NCI-H524 (cell line): ENCODE measurements around the gene NTM.
A peak's percentile ranks its signal among the peaks of the same experiment; 100 is the strongest.

Source experiments
- DNase-seq, 2 experiments: peaks; one replicate each; lab custom pipeline; 2025; lab: John Stamatoyannopoulos, UW

Gene NTM

DNA sequence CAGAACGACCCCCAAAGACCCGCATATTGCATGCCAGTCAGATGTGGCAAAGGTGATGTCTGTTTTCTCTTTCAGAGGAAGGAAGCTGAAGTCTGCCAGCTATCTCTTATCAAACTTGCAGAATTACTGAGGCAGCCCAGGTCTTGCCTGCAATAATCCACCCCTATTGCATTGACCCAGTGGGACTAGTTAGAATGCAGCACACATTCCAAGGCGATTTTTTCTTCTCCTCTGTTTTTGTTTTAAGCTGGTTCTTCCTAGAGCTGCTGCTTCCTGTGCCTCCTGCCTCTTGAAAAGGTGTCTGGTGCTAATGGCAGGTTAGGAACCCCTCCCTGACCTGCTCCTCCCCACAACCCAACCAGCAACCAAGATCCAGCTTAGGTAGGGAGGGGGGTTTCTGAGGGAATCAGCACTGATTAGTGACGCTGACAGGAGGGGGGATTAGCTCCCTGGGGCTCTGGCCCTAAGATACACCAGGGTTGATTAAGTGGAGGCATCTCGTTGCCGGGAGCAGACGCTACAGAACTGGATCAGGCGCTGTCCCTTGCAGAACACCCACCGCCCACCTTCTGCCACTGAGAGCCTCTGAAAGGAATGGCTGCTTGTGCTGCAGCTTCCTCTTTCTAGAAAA lies 2.8 kb downstream of the NTM start:
- DNase-seq: peak; percentile 45 to 64

DNA sequence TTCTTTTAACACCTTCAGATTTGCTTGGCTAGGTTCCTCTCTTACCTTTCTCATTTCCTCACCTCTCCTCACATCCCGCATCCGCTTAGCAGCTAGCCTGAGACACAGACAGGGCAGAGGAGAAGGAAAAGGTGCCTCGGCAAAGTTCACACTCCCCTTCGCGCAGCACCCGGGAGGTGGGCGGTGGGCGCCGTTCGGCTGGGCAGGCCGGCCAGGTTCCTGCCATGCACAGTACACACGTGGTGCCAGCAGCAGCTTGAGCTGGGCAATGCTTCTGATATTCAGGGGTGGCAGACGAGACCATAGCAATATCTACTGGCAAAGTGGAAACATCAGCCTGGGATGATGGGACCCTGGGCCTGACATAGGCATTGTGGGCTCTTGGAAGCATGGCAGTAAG lies 3.3 kb downstream of the NTM start:
- DNase-seq: no peak

DNA sequence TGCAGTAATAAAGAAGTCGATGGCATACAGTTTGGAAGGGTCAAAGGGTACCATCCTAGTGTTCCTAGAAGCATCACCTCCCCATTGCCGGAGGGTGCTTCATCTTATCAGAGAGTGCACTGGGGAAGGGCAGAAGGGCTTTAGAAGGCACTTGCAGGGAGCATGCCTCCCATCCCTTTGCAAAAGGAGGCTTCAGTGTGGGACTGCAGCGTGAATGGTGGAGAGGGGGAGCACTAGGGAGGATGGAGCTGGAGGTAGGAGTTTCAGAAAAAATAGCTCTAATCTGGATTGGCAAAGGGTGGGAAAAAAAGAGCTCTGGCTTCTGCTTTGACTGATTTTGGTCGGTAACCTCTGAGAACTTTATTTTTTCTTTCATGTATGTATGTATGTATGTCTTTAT lies 5.0 kb downstream of the NTM start:
- DNase-seq: peak; percentile 19 to 49

DNA sequence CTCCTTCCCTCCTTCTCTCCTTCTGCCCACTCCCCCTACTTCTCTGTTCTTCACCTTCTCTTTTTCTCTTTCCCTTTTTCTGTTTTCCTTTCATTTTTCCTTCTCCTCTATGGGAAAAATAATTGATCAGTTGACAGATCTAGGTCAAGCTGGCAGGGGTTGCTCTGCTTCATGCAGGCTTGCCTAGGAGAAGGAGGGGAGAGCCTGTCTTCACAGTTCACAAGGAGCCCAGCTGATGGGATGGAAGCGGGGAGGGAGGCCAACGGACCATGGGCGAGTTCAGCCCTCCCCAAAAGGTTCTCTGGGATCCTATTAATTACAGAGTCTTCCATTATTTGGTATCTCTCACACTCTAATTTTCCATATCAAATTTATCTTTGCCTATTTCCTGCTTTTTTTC lies 5.5 kb downstream of the NTM start:
- DNase-seq: no peak

DNA sequence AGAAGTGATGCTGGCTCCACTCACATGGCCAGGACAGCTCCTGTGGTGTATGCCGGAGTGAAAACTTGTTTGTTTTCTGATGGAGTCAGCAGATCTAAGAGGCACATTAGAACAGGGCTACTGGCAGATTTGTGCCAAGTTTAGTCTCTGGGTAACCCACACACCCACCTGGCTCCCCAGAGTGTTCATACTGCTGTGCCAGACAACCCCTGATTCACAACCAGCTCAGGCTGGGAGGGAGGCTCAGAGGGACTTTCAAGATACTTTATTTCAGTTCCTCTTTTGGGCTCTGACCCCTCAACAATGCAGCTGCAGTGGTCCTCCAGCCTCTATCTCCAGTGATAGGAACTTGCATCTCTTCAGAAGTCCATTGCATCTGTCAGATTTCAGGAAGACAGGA lies 8.5 kb downstream of the NTM start:
- no peak for DNase-seq

DNA sequence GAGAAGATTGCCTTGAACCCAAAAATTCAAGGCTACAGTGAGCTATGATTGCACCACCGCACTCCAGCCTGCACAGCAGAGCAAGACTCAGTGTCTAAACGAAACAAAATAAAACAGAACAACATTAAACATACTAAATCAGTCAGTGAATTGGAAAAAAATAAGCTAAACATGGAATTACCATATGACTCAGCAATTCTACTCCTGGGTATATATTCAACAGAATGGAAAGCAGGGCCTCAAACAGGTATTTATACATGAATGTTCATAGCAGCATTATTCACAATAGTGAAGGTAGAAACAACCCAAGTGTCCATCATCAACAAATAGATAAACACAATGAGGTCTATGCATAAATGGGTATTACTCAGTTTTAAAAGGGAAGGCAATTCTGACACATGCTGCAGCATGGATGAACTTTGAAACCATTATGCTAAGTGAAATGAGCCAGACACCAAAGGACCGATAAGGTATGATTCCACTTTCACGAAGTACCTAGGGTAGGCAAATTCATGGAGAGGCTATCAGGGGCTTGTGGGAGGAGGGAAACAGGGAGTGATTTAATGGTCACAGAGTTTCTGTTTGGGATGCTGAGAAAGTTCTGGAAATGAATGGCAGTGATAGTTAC lies 15.5 kb downstream of the NTM start:
- no peak for DNase-seq

DNA sequence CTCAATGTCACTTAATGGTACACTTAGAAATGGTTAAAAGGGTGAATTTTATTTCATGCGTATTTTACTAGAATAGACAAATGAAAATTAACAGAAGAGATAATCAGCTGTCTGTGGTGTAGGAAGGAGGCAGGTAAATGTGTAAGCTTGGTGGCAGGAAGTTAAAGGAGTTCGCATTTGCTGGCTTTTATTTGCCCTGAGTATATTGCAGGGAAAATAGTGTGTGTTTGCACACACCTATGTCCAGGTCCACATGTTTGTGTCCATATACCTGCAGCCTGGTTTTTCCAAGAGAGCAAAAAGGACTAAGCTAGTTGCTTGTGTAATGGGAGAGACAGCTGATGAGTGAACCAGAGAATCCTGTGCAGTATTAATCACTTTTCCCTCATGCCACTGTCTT lies 16.0 kb downstream of the NTM start:
- DNase-seq: no peak

DNA sequence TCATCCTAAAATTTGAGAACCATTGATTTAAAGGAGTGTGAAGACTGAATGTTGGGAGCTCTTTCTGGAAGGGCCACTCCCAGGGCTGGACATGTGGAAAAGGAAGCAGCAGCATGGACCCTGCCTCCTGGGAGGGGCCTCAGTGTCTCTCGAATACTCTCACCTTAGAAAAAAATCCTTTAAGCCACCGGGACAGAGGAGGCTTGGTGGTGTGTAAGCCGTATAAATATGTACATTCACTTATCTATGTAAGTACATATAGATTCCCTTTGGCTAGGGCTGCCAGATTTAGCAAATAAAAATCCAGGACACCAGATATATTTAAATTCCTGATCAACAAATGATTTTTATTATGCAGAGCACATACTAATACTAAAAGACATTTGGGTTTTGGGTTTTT lies 17.6 kb downstream of the NTM start:
- DNase-seq: no peak

DNA sequence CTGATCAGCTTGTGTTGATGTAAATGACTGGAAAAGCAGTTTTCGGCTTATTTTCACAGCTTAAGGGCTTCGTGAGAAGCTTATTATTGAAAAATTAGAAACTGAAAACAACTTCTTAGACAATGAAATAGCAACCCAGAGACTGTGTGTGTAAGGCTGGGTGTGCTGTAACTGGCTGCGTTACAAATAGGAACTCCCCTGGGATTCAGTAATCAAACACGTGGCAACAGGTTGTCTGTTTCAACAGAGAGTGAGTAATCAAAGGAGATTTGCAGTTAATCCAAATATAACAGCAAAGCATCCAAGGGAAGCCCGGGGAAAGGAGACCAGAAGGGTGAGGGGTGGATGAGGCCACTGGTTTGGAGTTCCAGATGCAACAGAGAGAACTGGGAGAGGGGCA lies 19.2 kb downstream of the NTM start:
- DNase-seq: peak in 1 of 2 experiments; percentile 17

DNA sequence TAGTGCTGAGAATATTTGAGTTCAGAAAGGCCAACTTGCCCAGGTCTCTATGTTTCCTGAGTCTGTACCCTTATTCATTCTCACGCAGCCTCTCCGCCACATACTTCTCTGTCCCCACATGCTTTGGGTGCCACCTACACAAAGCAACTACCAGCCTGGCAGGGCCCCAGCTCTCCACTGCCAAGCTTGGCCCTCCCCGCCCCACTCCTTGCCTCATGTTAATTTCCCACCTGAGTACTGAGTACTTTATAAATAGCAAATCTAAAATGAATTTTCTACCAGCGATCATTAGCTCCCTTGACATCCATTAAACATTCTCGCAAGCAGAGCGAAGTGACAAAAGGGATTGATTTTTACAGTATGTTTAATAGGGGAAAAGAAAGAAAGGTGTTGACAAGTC lies 20.8 kb downstream of the NTM start:
- no peak for DNase-seq

DNA sequence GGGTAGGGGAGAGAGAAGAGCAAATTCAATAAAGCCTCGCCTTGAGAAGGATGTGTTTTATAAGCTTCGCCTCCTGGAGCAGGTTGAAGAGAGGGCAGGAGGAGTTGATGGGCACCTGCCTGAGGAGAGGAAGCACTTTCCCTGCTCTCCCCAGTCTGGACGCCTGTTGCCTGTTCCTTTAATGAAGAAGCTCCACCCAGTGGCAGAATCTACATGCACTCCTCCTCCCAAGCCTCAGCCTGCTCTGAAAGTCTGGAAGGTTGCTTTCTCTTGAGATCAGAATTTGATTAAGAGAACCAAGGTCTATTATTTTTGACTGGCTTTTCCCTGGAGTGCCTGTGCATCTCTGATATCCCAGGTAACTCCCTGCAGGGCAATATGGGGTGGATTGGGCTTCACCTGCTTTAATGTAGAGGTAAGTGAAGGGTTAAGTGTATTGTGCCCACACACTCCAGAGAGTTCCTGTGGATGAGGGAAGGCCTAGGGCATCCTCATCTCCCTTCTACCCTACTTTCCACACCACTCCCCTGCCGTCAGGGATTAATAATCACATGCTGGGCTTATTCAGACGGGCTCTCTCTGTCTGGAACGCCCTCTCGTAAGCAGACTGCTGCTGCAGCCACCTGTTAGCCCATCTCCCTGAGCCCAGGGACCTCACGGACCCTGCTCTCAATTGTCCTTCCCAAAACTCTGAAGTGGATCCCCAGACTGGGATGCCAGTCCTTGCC lies 22.3 kb downstream of the NTM start:
- peak; percentile 72 to 77 for DNase-seq

DNA sequence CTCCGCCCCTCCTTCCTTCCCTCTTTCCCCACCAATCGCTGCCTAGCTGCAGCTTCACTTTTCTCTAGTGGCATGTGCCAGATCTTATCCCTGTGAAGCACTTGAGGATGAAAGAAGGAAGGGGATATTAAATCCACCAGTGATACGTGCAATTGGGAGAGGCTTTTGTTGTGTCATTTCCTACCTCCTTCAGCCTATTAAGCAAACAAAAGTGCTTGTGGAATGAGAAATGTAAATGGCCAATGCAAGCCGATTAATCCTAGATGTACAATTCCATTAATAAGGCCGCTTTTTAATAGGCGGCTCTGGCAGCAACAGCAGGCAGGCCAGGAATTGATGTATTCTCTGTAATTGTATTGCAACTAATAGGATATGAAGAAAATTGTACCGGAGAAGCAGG lies 23.3 kb downstream of the NTM start:
- DNase-seq: peak; percentile 59 to 75

DNA sequence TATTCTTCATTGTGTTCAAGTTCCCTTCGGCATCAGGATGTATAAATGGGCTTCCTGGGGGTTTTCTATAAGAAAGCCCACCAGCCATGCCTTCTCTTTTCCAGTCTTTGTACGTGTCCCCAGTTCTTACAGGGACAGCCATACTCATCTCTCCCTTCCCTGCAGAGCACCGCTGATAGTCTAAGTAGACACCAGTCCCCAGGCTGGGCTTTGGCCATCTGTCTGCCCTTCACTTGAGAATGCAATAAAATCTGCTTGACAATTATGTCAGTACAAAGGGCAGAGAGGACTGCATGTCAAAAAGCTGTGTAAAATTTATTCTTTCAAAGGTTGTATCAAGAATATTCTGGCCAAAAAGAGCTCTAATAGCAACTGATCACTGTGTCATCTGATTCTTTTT lies 27.3 kb downstream of the NTM start:
- DNase-seq: peak; percentile 70 to 89

DNA sequence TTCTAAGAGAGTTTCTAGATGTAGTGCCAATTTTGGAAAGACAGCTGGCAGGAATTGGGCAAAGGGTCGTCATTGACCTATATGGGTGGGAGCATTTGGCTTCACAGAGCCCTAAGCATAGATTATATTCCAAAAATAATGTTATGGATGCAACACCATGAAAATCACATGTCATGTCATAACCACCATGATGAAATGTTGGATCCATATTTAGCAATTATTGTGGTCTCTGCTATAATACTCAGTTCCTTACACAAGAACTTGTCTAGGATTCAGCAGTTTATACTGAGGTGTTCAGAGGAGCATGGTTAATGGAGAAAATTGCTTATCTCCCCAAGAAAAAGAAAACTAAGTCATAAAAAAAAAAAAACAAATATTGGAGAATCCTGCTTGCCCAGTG lies 31.6 kb downstream of the NTM start:
- DNase-seq: no peak

DNA sequence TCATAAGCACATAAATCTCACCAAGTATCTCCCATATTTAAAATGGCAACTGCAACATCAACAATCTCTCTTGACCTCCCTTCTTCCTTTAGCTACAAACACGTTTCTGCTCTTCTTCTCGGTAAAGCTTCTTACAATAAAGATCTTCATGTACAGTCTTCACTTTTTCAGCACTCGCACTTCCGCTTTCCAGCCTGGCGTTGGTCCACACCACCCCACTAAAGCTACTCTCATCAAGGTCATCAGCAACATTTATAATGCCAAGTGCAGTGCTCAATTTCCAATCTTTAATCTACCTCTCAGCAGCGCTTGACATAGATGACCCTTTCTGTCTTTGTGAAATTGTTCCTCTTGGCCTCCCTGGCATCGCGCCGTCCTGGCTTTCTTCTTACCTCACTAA lies 33.6 kb downstream of the NTM start:
- no peak for DNase-seq

DNA sequence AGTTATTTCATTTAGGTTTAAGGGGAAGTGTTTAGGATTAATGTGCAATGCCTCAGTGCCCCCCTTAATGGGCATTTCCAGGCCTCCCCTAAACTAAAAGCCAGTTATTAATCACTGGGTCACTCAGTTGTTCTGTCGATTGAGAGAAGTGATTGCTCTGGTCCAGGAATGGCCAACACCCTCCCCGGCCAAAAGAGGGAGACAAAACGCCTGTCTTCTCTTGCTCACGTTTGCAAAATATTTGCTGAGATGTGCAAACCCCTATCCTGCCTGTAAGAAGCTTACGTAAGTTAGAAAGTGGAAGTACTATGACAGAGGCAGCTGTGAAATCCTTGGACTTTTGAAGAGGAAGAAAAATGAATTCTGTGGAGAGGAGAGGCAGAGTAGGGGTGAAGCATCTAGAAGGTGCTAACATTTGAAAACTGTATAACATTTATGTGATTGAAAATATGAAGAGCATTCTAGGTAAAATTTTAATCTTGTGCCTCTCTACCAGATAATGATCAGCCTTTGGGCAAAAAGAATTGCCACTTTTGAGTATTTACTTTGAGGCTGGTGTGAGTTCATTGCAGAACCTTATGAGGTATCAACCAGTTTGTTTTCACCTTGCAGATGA lies 37.7 kb downstream of the NTM start:
- DNase-seq: peak; percentile 53 to 72

DNA sequence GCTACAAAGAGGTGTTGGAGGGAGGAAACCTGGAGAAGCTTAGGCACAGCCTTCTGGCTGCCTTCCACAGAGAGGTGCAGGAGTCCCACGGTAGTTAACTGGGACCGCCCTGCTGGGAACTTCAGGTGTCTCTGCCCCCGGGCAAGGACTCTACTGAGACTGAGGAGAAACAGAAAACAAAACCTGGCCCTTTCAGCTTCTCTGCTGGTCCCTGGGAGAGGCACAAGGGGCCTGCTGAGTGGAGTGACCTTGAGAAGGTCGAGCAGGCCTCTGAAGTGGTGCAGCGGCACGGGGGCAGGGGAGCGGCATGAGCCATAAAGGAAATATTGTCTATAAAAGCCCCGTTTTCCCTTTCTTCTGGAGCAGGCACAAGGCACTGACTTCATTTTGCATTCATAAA lies 38.9 kb downstream of the NTM start:
- peak in 1 of 2 experiments; percentile 20 for DNase-seq

DNA sequence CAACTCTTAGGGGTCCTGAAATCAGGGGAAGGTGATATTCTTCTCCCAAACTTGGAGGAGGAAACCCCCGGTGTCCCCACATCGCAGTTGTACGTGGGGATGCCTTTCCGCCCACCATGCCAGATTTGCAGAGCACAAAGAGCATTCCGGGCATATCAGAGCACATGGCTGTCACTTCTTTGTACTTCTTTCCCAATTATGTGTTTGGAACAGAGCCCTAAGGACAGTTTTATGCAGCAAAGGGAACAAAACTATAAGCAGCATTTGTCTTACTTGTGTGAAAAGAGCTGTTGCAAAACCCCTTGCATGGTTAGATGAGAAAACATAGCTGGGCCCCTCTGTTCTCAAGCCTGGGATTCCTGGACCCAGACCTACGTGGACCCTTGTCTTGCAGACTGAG lies 41.2 kb downstream of the NTM start:
- DNase-seq: no peak

DNA sequence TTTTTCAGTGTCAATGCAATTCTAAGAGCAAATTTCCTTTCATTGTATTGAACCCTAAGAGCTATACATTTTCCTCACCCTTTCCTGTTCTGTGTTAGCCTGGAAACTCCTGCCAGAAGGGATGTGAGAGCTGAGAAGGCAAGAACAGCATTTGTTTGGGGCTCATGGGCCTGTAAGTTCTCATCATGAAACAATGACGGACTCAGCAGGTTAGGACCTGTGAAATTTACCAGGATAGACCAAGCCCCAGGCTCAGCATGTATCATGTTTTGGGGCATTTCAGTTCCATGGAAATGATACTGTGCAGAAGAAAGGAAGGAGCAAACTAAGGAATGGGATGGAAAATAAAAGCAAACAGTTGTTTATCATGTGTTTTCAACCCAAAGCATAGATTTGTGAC lies 41.6 kb downstream of the NTM start:
- no peak for DNase-seq

DNA sequence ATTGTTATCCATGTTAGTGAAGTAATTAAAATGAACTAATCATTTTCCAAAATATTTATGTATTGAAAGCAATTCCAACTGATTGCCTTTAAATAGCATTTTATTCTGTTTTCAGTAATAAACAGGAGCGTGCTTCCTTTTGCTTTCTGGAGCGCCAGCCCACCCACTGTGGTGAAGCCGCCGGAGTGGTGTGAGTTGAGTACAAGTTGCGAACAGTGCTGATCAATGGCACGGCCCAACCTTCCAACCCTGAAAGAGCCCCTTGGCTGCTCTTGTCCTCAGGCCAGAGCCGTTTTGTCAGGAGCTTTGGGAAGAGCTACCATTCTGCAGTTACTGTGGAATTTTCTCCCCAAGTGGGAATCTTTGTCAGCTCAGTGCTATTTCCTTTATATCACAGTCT lies 42.8 kb downstream of the NTM start:
- DNase-seq: no peak

DNA sequence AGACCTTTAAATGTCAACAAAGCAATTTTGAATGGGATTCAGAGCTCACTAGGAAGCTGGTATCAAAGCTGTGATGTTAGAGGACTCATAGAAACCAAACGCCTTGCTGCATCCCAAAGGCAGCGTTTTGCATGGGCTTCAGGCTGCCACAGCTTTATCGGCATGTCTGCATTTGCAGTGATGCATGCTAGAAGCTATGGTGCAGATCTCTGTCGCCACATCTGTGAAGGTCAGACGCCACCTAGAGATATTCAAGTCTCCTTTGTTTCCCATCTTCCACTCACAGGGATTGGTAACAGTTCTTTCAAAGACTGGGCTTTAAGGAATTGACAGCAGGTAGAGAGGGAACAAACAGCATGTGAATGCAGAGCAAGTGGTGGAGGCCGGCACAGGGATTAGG lies 47.8 kb downstream of the NTM start:
- DNase-seq: no peak

DNA sequence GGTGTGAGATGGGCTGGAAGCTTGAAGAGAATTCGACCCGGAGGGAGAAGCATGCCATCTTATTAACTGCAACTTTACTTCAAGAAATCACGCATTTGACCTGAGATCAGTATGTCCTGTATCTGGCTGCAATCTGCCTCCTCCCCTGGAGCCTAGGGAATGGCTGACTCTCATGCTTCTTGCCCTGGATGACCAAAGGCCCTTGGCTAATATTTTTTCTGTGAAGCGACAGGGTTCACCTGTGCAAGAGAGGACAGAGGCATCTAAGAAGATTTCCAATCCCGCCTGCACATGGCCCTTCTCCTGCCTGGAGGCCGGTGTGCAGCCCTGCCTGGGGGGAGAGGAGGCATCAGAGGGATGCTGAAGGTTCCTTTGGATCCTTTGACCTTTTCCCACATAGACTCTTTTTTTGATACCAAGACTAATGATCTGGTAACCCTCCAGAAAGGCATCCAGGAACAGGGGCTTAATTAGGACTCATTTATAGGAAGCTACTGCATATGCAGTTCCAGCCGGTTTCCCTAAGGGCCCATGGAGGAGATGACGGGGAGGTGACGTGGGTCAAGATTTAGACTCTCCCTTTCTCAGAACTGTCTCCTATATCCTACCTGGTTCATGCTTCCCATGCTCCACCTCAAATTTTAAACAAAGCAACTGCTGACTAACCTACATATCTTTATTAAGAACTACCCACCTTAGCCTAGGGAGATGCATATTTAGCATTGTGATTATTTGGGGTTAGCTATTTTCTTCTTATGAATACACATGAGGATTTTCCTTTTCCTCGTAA lies 50.8 kb downstream of the NTM start:
- DNase-seq: no peak
